ENCODE measurements around the gene WBP4.
A peak's percentile ranks its signal among the peaks of the same experiment; 100 is the strongest.
"Not testable (repeated sequence)": the region's sequence is repeated elsewhere in the genome, so short reads cannot be mapped to it uniquely, and the experiment has no call there.

Gene WBP4

DNA sequence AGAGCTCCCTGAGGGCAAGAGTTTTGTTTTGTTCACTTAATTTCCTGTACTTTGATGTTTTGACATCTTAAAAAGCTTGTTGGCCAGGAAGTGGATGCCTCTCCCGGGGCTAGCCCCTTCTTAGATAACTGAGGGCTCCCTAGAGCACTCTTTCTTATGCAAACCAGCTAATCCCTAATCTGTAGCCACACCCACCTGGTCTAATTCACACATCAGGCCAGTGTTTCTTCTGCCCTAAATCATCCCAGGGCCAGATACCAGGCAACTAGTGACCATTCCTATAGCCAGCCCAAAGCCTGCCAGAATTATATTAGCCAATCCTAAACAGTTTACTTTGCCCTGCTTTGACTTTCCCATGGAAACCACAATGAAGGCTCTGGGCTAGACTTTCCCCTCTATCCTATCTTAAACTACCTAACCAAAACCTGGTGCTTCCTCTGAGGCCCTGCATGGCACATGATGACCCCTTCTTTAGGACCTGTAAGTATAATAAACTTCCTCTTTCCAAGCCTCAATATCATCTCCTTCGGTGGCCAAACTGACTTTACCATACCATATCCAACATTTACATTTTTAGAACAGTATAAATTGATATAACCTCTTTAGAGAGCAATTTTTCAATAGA, 24.8 kb downstream of the WBP4 start:
- peak; percentile 40 for DNase-seq

- not testable (repeated sequence) for DNase-seq
These were observed 34.4 kb downstream of the WBP4 start for GRCh38 chr13:41095681-41096080.

GRCh38 chr13:41098761-41099160, 37.5 kb downstream of the WBP4 start:
- DNase-seq: no peak

DNA sequence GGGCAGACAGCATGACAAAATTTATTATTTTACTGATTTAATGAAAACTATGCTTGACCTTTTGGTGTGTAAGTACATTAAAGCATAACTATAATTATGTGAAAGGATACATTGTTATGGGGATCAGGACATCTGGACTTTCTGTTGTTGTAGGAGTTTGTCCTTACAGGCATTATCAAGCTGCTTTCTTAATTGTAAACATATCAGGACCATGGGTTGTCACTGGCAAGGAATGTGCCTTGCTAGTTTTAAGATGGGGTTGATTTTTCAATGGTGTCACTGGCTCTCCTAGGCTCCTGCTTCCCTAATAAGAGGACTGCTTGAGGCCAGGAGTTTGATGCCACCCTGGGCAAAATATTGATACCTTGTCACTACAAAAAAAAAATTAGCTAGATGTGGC, 38.7 kb downstream of the WBP4 start:
- DNase-seq: no peak

GRCh38 chr13:41107104-41107571, 45.8 kb downstream of the WBP4 start:
- DNase-seq: no peak

- DNase-seq: no peak
These were observed 46.3 kb downstream of the WBP4 start for GRCh38 chr13:41107584-41108014.

DNA sequence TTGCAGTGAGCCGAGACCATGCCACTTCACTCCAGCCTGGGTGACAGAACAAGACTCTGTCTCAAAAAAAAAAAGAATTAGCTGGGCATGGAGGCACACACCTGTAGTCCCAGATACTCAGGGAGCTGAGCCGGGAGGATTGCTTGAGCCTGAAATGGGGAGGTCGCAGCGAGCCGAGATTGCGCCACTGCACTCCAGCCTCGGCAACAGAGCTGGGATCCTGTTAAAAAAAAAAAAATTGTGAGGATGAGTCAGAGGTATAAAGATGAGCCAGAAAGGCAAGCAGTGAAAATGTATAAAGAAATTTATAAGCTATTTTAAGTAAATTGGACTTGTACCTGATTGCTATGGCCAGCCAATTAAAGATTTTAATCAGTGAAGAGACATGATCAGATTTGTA, 50.1 kb downstream of the WBP4 start:
- DNase-seq: no peak

DNA sequence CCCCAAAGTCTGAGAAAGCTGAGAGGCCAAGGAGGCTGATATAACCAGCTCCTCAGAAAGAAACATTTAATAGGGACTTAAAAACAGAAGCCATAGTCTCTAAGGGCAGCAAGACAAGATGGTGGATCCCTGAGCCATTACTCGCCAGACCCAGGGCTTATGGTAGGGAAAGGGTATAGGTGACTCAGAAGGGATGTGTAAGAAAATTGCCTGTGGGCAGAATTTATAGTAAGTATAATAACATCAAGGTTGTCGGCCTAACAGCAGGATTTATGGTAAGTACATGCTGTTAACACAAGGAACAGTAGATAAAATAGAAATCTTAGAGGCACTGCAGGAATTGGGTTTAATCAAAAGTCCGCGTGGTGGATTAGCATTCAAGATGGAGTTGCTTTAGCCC, 56.6 kb downstream of the WBP4 start:
- DNase-seq: no peak

- DNase-seq: no peak
These were observed 61.5 kb downstream of the WBP4 start for GRCh38 chr13:41122838-41123237.

DNA sequence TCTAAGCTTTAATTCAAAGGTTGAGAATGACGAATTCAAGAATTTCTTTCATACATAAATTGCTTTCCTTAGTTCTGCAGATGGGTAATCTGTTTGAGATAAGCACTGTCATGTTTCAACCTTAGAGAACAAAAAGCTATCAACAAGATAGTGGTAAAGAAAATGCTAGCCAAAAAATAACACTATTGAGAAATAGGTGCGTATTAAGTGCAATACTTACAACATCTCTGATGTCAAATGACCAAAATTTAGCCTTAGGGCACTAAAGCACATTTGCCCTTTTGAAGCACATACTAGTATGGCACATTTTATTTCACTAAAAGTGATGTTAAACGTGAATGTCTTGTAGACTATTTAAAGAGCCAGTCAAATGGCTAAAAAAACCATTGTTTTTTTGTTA, 66.4 kb downstream of the WBP4 start:
- no peak for DNase-seq

DNA sequence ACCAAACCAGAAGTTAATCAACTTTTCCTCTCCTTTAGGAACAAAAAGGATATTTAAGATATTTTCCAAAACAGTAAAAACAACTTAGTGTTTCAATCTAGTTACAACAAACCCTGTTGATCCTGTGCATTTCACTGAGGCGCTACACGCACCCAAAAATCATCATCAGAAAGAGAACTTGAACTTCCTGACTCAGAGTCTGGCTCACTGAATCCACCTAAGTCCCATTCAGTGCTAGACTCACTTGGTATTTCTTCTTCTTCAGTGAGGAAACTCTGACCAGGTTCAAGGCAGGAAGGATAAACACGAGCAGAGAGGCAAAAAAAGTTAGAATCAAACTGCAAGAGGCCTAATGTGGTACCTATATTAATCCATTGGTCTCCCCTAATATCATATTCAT, 69.0 kb downstream of the WBP4 start:
- peak; percentile 10 for DNase-seq

DNA sequence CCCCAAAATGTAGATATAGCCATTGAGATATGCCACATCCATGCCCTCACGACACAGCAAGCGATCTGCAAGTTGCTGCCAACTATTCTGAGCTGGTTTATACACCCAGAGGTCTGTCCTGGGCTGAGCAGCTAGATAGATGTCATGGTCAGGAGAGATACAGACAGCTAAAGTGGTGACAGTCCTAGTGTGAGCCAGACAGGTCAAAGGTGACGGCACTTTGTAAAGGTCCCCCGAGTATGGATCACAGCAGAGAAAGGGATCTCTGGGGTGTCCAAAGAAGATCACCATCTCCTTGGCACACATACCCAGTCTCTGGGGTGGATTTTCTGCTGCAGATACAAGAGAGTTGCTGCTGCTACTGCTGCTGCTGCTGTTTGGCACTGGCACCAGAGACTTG, 69.9 kb downstream of the WBP4 start:
- DNase-seq: not testable (repeated sequence)

- DNase-seq: not testable (repeated sequence)
These were observed 70.6 kb downstream of the WBP4 start for GRCh38 chr13:41131660-41132511.

GRCh38 chr13:41132512-41133152, 71.3 kb downstream of the WBP4 start, which contains the start of gene KBTBD6:
Gene KBTBD6, minus strand, starts transcription at chr13:41132802. Its CDS starts 291 bp downstream, at chr13:41132511.
- peak; percentile 97 for DNase-seq

Data from MV-4-11 (cell line).